H9 (cell line): ENCODE results near the gene SORBS1. TPM values are rescaled to one million over a fixed set of nuclear protein-coding genes. Genes with fewer than 3 reads are reported as not detected.

Experiments
- DNase-seq: peaks from one replicate; pipeline ENCODE4 v3.0.0-alpha.2; 2017
- H2AFZ ChIP-seq: one replicate; pipeline ENCODE4 v1.6.1; 2013; ENCODE audit warnings: mild to moderate bottlenecking, low read length, control low read depth, moderate library complexity
- H2AK5ac ChIP-seq: 2 replicates; pipeline ENCODE4 v1.6.1; 2013; ENCODE audit warnings: low read length, control low read depth, mixed read lengths; ENCODE audit not compliant: insufficient read length
- H2BK120ac ChIP-seq: one replicate; pipeline ENCODE4 v1.6.1; 2013; ENCODE audit warnings: low read depth, mild to moderate bottlenecking, low read length, control low read depth, inconsistent platforms; ENCODE audit not compliant: poor library complexity, severe bottlenecking
- H2BK12ac ChIP-seq: 2 replicates; pipeline ENCODE4 v1.6.1; 2013; ENCODE audit warnings: low read length, control low read depth, mixed read lengths, low read depth; ENCODE audit not compliant: insufficient read length
- H2BK15ac ChIP-seq: 2 replicates; pipeline ENCODE4 v1.6.1; 2013; ENCODE audit warnings: low read depth, low read length, control low read depth
- H2BK20ac ChIP-seq: one replicate; pipeline ENCODE4 v1.6.1; 2013; ENCODE audit warnings: low read depth, mild to moderate bottlenecking, low read length, control low read depth, inconsistent platforms; ENCODE audit not compliant: poor library complexity, severe bottlenecking
- H2BK5ac ChIP-seq: 2 replicates; pipeline ENCODE4 v1.6.1; 2013; ENCODE audit warnings: low read length, control low read depth, mixed read lengths; ENCODE audit not compliant: insufficient read length
- H3K14ac ChIP-seq: 2 replicates; pipeline ENCODE4 v1.6.1; 2013; ENCODE audit warnings: low read length, control low read depth; ENCODE audit not compliant: insufficient read depth
- H3K18ac ChIP-seq: 2 replicates; pipeline ENCODE4 v1.6.1; 2013; ENCODE audit warnings: low read depth, mild to moderate bottlenecking, mixed read lengths, low read length, control low read depth; ENCODE audit not compliant: insufficient read length
- H3K23ac ChIP-seq: 2 replicates; pipeline ENCODE4 v1.6.1; 2013; ENCODE audit warnings: low read length, control low read depth, mixed read lengths, low read depth; ENCODE audit not compliant: insufficient read length
- H3K23me2 ChIP-seq: 2 replicates; pipeline ENCODE4 v1.6.1; 2013; ENCODE audit warnings: low read depth, mild to moderate bottlenecking, mixed read lengths, low read length, control low read depth; ENCODE audit not compliant: insufficient read length, poor library complexity, severe bottlenecking
- H3K27ac ChIP-seq: 2 replicates; pipeline ENCODE4 v1.5.1; 2013; ENCODE audit warnings: low read length, control low read depth, mixed read lengths, low read depth; ENCODE audit not compliant: insufficient read length
- H3K27me3 ChIP-seq: 2 replicates; pipeline ENCODE4 v1.6.1; 2013; ENCODE audit warnings: low read length, control low read depth, inconsistent platforms; ENCODE audit not compliant: insufficient read depth
- H3K4ac ChIP-seq: 2 replicates; pipeline ENCODE4 v1.6.1; 2013; ENCODE audit warnings: low read depth, mild to moderate bottlenecking, control low read depth, inconsistent platforms, low read length, moderate library complexity
- H3K4me1 ChIP-seq: 2 replicates; pipeline ENCODE4 v1.6.1; 2013; ENCODE audit warnings: low read length, control low read depth, inconsistent platforms; ENCODE audit not compliant: insufficient read depth
- H3K4me2 ChIP-seq: 2 replicates; pipeline ENCODE4 v1.6.1; 2013; ENCODE audit warnings: low read length, control low read depth, mixed read lengths; ENCODE audit not compliant: insufficient read length, insufficient read depth
- H3K56ac ChIP-seq: 2 replicates; pipeline ENCODE4 v1.6.1; 2013; ENCODE audit warnings: low read depth, mild to moderate bottlenecking, mixed read lengths, low read length, control low read depth; ENCODE audit not compliant: insufficient read length
- H3K79me1 ChIP-seq: 2 replicates; pipeline ENCODE4 v1.6.1; 2013; ENCODE audit warnings: low read depth, mild to moderate bottlenecking, moderate library complexity, low read length, control low read depth, inconsistent platforms; ENCODE audit not compliant: insufficient read depth, poor library complexity, severe bottlenecking
- H3K79me2 ChIP-seq: 2 replicates; pipeline ENCODE4 v1.6.1; 2013; ENCODE audit warnings: low read length, control low read depth, inconsistent platforms; ENCODE audit not compliant: insufficient read depth
- H3K9ac ChIP-seq: 2 replicates; pipeline ENCODE4 v1.6.1; 2013; ENCODE audit warnings: low read length, control low read depth, mixed read lengths; ENCODE audit not compliant: insufficient read length; ENCODE audit errors: extremely low read depth
- H3K9me3 ChIP-seq: one replicate; pipeline ENCODE4 v1.6.1; 2013; ENCODE audit warnings: low read depth, low read length, inconsistent platforms; ENCODE audit not compliant: control insufficient read depth
- H3T11ph ChIP-seq: one replicate; pipeline ENCODE4 v1.6.1; 2013; ENCODE audit warnings: mild to moderate bottlenecking, low read length, control low read depth, inconsistent platforms
- H4K20me1 ChIP-seq: one replicate; pipeline ENCODE4 v1.6.1; 2013; ENCODE audit not compliant: control insufficient read depth, insufficient read length, insufficient read depth
- H4K5ac ChIP-seq: 2 replicates; pipeline ENCODE4 v1.6.1; 2013; ENCODE audit warnings: low read depth, mild to moderate bottlenecking, mixed read lengths, low read length, control low read depth; ENCODE audit not compliant: insufficient read length
- H4K8ac ChIP-seq: replicated peaks from 2 replicates; pipeline ENCODE4 v1.6.1; 2013; ENCODE audit warnings: low read length, control low read depth, mixed read lengths, low read depth; ENCODE audit not compliant: insufficient read length
- H4K91ac ChIP-seq: 2 replicates; pipeline ENCODE4 v1.6.1; 2013; ENCODE audit warnings: low read depth, mild to moderate bottlenecking, moderate library complexity, mixed read lengths, low read length, control low read depth; ENCODE audit not compliant: insufficient read length
- H3K27ac Mint-ChIP-seq, 3 experiments: 2 replicates in 2 of 3; 3 replicates in 1 of 3; pipeline ENCODE4 v1.8.0; 2020 to 2021; ENCODE audit warnings: mixed read lengths in 3 of 3, mild to moderate bottlenecking in 1 of 3, moderate library complexity in 1 of 3
- H3K27me3 Mint-ChIP-seq: 2 replicates; pipeline ENCODE4 v1.8.0; 2021; ENCODE audit warnings: low read depth, mild to moderate bottlenecking, moderate library complexity, mixed read lengths
- H3K36me3 Mint-ChIP-seq, 3 experiments: 2 replicates in 2 of 3; 3 replicates in 1 of 3; pipeline ENCODE4 v1.8.0; 2020 to 2021; ENCODE audit warnings: low read depth in 3 of 3, mixed read lengths in 3 of 3; ENCODE audit not compliant: insufficient read depth in 1 of 3
- H3K4me1 Mint-ChIP-seq, 2 experiments: 2 replicates each; pipeline ENCODE4 v1.8.0; 2020; ENCODE audit warnings: mixed read lengths in 2 of 2
- H3K4me3 Mint-ChIP-seq, 2 experiments: 2 replicates in 1 of 2; 3 replicates in 1 of 2; pipeline ENCODE4 v1.8.0; 2020 to 2021; ENCODE audit warnings: mild to moderate bottlenecking in 2 of 2, mixed read lengths in 2 of 2, moderate library complexity in 1 of 2
- H3K9me3 Mint-ChIP-seq, 2 experiments: 2 replicates in 1 of 2; 3 replicates in 1 of 2; pipeline ENCODE4 v1.8.0; 2020; ENCODE audit warnings: mild to moderate bottlenecking in 2 of 2, mixed read lengths in 2 of 2, moderate library complexity in 1 of 2
- WGBS: extraction: QIAGEN DNeasy Blood & Tissue Kit; methylation state at CpG from one replicate; pipeline ENCODE4 v1.1.7; 2013; ENCODE audit warnings: missing lambda C conversion rate, low lambda C conversion rate, mixed read lengths; ENCODE audit not compliant: insufficient read length; ENCODE audit errors: extremely low coverage; 5-methylcytosine and 5-hydroxymethylcytosine counted together
- total RNA-seq: library from RNA; stranded (reverse); gene quantifications from 2 replicates; pipeline ENCODE4 v1.2.1, GENCODE V29; 2021
- TF ChIP-seq, protein P1 (sequence below): fragments of 200-600 bp; sonication (generic); conservative IDR thresholded peaks from 3 replicates; pipeline ENCODE4 v1.8.0; 2021; ENCODE audit warnings: antibody characterized with exemption, mild to moderate bottlenecking

SORBS1 gene
- total RNA-seq, 1 experiment from 2014 or later: 24.3 TPM

DNA sequence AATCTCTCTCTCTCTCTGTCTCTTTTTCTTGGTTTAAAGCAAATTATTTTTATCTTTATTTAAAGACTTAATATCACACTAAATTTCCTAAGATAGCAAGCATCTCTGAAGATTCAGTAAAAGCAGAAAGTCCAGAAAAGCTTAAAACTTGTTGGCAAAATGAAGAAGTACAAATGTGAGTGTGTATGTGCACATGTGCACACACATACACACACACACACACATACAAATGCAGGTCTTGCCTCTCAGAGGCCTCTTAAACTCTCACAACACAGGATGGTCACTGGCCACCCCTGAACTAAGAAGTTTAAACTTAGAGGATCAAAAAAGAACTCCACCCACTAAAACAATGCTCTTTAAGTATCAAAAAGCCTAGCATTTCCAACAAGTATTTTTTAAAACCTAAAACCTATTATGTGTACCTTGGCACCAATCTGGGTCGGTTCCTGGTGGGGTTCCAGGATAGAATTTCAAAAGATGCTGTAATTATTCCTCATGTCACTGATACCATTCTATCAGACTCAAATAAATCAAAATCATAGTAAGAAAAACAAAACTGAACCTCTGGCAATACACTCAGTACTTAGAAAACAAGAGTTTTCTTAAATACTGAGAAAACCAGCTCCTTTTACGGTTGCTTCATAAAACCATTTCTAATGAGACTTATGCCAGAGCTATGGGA is 55.0 kb downstream of the SORBS1 start:
- H2BK5ac ChIP-seq: no peak overlapping the region
- no peak overlapping the region for H2BK15ac ChIP-seq
- Mint-ChIP-seq H3K4me3 (no peak overlapping the region), H3K9me3 (no peaks in the 10 kb centered on the region), H3K36me3 (no peaks in the 10 kb centered on the region), H3K4me1 (peaks cover 44 to 59% of the 10 kb centered on the region in 2 experiments), H3K27me3 (no peaks in the 10 kb centered on the region), H3K27ac (no peak overlapping the region)
- no peak overlapping the region for H3T11ph ChIP-seq
- TF ChIP-seq, protein P1, sequence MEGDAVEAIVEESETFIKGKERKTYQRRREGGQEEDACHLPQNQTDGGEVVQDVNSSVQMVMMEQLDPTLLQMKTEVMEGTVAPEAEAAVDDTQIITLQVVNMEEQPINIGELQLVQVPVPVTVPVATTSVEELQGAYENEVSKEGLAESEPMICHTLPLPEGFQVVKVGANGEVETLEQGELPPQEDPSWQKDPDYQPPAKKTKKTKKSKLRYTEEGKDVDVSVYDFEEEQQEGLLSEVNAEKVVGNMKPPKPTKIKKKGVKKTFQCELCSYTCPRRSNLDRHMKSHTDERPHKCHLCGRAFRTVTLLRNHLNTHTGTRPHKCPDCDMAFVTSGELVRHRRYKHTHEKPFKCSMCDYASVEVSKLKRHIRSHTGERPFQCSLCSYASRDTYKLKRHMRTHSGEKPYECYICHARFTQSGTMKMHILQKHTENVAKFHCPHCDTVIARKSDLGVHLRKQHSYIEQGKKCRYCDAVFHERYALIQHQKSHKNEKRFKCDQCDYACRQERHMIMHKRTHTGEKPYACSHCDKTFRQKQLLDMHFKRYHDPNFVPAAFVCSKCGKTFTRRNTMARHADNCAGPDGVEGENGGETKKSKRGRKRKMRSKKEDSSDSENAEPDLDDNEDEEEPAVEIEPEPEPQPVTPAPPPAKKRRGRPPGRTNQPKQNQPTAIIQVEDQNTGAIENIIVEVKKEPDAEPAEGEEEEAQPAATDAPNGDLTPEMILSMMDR: no peak
- H4K8ac ChIP-seq: no peak overlapping the region
- H3K27ac ChIP-seq: no peak overlapping the region
- H3K4me1 ChIP-seq: peaks cover 10% of the 10 kb centered on the region; the same call in 1 of the 2 replicates
- no peak overlapping the region for H4K5ac ChIP-seq
- no peak overlapping the region for H2BK120ac ChIP-seq
- H3K79me1 ChIP-seq: no peaks in the 10 kb centered on the region
- no peak overlapping the region for H2BK20ac ChIP-seq
- H2BK12ac ChIP-seq: no peak overlapping the region
- no peak overlapping the region for H3K56ac ChIP-seq
- H3K4ac ChIP-seq: no peak overlapping the region
- H3K9me3 ChIP-seq: no peaks in the 10 kb centered on the region
- peaks cover 5% of the 10 kb centered on the region; the same call in 1 of the 2 replicates for H3K79me2 ChIP-seq
- H3K4me2 ChIP-seq: no peak overlapping the region
- no peak overlapping the region for H3K23ac ChIP-seq
- no CpG with 5 or more reads among the region's 2 CpGs for WGBS
- no peak overlapping the region for H4K91ac ChIP-seq
- no peak for DNase-seq
- no peak overlapping the region for H2AK5ac ChIP-seq
- H3K9ac ChIP-seq: no peak overlapping the region
- H2AFZ ChIP-seq: no peak overlapping the region
- no peaks in the 10 kb centered on the region for H4K20me1 ChIP-seq
- no peak overlapping the region for H3K18ac ChIP-seq
- H3K14ac ChIP-seq: no peak overlapping the region
- no peaks in the 10 kb centered on the region for H3K27me3 ChIP-seq
- no peaks in the 10 kb centered on the region for H3K23me2 ChIP-seq
